Mucosa of rectum (tissue), 2 donors: ENCODE data around the gene TOMM5.
A peak's percentile ranks its signal among the peaks of the same experiment; 100 is the strongest.

Source experiments
- H3K27ac ChIP-seq, 2 donors: one replicate each; pipeline ENCODE4 v1.7.0; 2013; ENCODE audit warnings: inconsistent platforms in 2 of 2, low read depth in 2 of 2, low read length in 2 of 2
- H3K27me3 ChIP-seq, 2 donors: one replicate each; pipeline ENCODE4 v1.7.0; 2013; ENCODE audit warnings: low read length in 2 of 2; ENCODE audit not compliant: control insufficient read depth in 2 of 2, insufficient read depth in 2 of 2
- H3K36me3 ChIP-seq, 2 donors: one replicate each; pipeline ENCODE4 v1.7.0; 2013; ENCODE audit warnings: low read length in 2 of 2; ENCODE audit not compliant: control insufficient read depth in 2 of 2, insufficient read depth in 2 of 2
- H3K4me1 ChIP-seq, 2 donors: one replicate each; pipeline ENCODE4 v1.7.0; 2013; ENCODE audit warnings: low read length in 2 of 2, mild to moderate bottlenecking in 1 of 2; ENCODE audit not compliant: control insufficient read depth in 2 of 2, insufficient read depth in 2 of 2
- H3K4me3 ChIP-seq, 2 donors: one replicate each; pipeline ENCODE4 v1.7.0; 2013; ENCODE audit warnings: low read length in 2 of 2
- H3K9ac ChIP-seq, 2 donors: one replicate each; pipeline ENCODE4 v1.7.0; 2013; ENCODE audit warnings: low read length in 2 of 2, low read depth in 1 of 2, mild to moderate bottlenecking in 1 of 2
- H3K9me3 ChIP-seq, 2 donors: one replicate each; pipeline ENCODE4 v1.7.0; 2013; ENCODE audit warnings: low read length in 2 of 2; ENCODE audit not compliant: control insufficient read depth in 2 of 2
- donor health status: healthy.
- donor health status: Normal muscosa, but diverticular disease.

Gene TOMM5

DNA sequence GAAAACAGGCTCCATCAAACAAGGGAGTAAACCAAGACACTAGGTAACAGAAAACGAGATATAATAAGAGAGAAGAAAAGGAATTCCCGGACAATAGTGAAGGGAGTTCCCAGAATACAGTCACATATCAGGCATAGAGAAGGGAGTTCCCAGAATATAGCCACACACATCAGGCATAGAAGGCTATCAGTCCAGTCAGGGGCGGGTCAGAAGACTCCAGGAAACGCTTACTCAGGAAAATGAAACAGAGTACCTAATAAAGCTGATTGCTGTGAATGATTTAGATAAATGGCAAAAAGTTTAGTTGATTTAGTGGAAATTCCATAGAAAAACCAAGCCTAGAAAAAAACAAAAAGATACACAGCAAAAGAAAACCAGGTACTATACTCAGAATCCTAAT, 4.9 kb downstream of the TOMM5 start:
- Histone ChIP-seq H3K36me3 (peaks cover 33 to 47% of the 10 kb centered on the region in 2 donors), H3K4me1 (peaks cover 15 to 25% of the 10 kb centered on the region in 2 donors), H3K27ac (no peak overlapping the region), H3K9ac (no peak overlapping the region), H3K27me3 (no peaks in the 10 kb centered on the region), H3K9me3 (no peaks in the 10 kb centered on the region), H3K4me3 (no peak overlapping the region)

DNA sequence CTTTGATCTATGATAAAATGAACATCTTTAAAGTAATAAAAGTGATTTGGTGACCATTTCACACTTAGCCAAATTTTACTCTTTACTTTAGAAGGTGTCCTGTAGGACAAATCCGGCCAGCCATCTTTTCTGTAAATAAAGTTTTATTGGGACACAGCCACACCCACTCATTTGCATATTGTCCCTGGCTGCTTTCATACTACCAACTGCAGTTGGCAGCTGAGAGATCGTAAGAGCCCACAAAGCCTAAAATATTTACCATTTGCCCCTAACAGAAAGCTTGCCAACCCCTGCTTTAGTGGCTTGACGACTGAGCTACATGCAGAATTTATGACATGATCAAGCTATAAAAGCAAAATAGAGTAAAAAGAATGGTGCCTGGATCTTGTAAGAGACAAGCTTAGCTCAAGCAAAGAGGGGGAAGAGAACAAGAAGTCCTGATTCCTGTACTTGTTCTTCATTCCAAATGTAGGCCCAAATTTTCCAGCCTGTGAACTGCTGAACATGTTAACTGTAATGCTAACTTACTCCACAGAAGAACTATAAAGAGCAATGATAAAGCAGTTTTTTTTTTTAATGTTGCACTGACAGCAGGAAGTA, 8.8 kb downstream of the TOMM5 start:
- H3K9me3 ChIP-seq = no peaks in the 10 kb centered on the region
- H3K36me3 ChIP-seq = peaks cover 37 to 50% of the 10 kb centered on the region in 2 donors
- H3K4me3 ChIP-seq = no peak overlapping the region
- H3K27me3 ChIP-seq = no peaks in the 10 kb centered on the region
- no peak overlapping the region for H3K9ac ChIP-seq
- H3K27ac ChIP-seq = peak overlapping the region in 1 of 2 donors; percentile 38
- peaks cover 0 to 16% of the 10 kb centered on the region in 2 donors for H3K4me1 ChIP-seq

DNA sequence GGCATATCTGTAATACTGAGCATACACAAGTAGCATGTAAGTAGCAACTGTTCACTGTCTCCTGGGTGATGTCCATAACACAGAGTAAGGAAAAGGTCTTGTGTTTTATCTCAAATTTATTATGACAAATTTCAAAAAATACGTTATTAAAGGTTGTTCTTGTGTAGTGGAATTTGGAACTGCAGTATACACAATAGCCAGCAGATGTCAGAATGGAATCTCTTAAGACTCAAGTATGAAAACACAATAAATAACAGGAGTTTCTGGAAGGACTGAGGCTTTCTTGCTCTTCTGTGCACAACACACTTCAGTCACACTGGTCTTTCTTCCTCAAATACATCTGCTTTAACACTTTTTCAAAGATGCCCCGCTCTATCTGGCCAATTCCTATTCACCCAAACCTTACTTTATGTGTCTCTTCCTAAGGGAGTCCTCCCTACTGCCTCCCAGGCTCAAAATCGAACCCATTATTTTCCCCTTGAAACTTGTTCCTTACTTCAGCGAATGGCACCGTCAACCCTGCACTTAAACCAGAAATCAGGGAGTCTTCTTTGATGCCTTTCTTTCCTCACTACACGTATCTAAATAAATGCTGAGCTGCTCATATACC, 9.7 kb downstream of the TOMM5 start:
- Histone ChIP-seq H3K9me3 (no peaks in the 10 kb centered on the region), H3K4me3 (no peak overlapping the region), H3K4me1 (peaks cover 0 to 14% of the 10 kb centered on the region in 2 donors), H3K36me3 (peaks cover 27 to 40% of the 10 kb centered on the region in 2 donors), H3K27me3 (no peaks in the 10 kb centered on the region), H3K9ac (no peak overlapping the region), H3K27ac (no peak overlapping the region)

DNA sequence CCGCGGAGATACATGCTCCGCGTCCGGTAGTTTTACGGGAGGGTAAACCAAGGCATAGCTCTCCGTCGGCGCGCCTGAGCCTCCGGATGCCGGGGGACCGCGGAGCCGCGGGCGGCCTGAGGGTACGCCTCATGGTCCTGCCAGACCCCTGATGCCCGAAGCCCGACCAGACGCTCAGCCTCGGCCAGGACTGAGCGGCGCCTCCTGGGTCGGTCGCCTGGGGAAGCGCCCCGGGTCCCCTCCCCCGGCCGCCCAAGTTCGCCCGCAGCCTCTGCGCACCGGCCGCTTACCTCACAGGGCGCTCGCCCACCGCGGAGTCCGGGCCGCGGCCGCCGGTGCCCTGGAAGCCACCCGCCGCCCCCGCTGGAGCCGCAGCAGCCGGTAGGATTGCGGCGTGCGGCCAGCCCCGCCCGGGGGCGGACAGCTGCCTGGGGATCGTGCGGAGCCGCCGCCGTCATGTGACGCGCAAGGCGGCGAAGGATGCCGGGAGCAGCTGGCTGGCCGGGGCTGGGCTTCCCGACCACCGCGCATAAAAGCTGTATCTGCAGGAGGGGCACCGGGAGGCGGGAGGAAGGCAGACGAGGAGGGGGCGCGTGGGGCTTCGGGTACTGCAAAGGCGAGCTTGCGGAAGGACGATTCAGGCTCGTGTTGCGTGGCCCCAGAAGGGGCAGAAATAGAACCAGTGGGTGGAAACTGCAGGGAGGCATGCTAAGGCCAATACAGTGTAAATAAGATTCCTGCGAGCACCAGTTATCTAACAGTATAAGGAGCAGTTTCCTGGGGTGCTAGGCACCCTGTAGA, 16.3 kb downstream of the TOMM5 start, which contains the start of gene FBXO10:
TSS of gene FBXO10 (minus strand) at position 460 of the 801 bp plus-strand sequence. CDS start 34,612 bp downstream, outside the sequence.
- Histone ChIP-seq H3K4me3 (peak within 1 kb of the TSS; percentile 82 to 83), H3K9me3 (no peaks in the 10 kb centered on the region), H3K4me1 (peaks cover 13 to 15% of the 10 kb centered on the region in 2 donors), H3K27me3 (no peaks in the 10 kb centered on the region), H3K27ac (peak within 1 kb of the TSS; percentile 69 to 80), H3K9ac (peak within 1 kb of the TSS; percentile 72 to 77), H3K36me3 (peaks cover 0 to 2% of the 10 kb centered on the region in 2 donors)

DNA sequence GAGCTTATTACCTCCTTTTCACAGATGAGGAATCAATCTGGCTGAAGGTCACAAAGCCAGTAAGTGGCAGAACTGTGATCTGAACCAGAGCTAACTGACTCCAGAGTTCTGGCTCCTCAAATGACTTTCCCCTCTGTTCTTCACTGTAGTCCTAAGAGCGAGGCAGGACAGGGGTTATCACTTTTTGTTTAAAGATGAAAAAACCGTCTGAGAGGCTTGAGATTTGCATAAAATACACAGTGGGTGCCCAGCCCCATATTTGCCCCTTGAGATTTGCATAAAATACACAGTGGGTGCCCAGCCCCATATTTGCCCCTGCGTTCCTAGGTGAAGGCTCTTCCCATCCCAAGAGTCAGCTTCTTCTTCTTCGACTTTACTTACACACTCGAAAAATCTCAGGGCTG, 16.9 kb downstream of the TOMM5 start:
- Histone ChIP-seq H3K9me3 (no peaks in the 10 kb centered on the region), H3K9ac (peak overlapping the region; percentile 72 to 77), H3K27me3 (no peaks in the 10 kb centered on the region), H3K4me1 (peaks cover 13 to 15% of the 10 kb centered on the region in 2 donors), H3K4me3 (peak overlapping the region; percentile 82 to 83), H3K36me3 (peaks cover 0 to under 1% of the 10 kb centered on the region in 2 donors), H3K27ac (peak overlapping the region; percentile 69 to 80)

DNA sequence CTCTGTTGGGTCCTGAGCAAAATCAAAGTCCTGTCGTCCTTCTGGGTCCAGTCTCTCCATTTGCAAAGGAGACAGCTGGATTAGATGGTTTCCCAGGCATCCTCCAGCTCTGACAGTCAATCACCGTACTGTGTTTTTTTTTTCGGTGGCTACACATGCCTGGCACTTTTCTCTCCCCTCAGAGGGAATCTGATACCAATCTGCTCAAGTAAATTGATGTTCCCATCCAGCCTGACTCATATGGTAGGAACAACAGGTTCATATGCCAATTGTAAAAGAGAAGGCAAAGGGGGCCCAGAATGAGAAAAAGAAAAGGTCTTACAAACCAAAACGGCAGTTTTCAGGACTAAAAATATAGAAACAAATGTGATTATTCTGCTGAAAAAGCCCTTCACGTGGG, 17.4 kb downstream of the TOMM5 start:
- Histone ChIP-seq H3K4me1 (peaks cover 13 to 15% of the 10 kb centered on the region in 2 donors), H3K27ac (peak overlapping the region in 1 of 2 donors; percentile 80), H3K36me3 (no peaks in the 10 kb centered on the region), H3K27me3 (no peaks in the 10 kb centered on the region), H3K9me3 (no peaks in the 10 kb centered on the region), H3K4me3 (peak overlapping the region in 1 of 2 donors; percentile 83), H3K9ac (peak overlapping the region in 1 of 2 donors; percentile 72)

DNA sequence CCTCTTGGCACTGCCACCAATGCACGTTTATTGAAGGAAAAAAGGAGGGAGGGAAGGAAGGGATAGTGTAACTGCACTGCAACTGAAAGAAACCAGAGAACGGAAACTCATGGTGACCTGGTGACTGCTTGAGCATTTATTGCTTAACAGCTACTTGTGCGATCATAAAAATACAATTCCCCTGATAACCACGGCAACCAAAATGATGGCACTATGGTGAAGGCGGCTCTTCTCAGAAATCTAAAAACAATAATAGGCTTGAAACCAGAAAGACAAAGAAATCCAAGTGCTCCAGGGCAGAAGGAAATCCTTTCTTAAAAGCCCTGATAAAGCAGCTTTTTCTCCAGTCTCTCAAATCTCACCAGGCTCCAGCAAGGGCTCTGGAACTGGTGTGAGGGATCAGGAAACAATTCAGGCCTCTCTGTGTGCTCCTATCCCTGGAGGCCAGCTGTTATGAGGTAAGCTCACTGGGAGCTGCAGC, 18.1 kb downstream of the TOMM5 start:
- Histone ChIP-seq H3K27me3 (no peaks in the 10 kb centered on the region), H3K9me3 (no peaks in the 10 kb centered on the region), H3K27ac (no peak overlapping the region), H3K36me3 (no peaks in the 10 kb centered on the region), H3K9ac (no peak overlapping the region), H3K4me1 (peaks cover 13 to 15% of the 10 kb centered on the region in 2 donors), H3K4me3 (no peak overlapping the region)

DNA sequence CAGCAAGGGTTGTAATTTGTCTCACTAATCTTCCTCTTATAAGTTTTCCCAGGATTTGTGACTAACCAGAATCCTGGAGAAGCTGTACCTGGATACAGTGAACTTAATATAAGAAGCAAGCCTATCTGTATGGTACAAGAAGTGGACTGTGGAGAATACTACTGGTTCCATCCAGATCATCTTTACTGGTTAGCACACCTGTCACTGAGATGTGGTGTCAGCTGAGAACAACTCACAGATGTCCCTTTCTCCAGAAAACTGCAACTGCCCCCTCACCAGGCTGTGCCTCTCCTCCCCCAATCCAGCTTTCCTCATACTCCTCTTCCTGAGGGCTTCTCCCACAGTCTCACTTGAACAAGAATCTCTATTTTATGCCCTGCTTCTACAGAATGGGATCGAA, 21.1 kb downstream of the TOMM5 start:
- Histone ChIP-seq H3K4me1 (peaks cover 9 to 10% of the 10 kb centered on the region in 2 donors), H3K36me3 (no peaks in the 10 kb centered on the region), H3K4me3 (no peak overlapping the region), H3K27ac (no peak overlapping the region), H3K9ac (no peak overlapping the region), H3K9me3 (no peaks in the 10 kb centered on the region), H3K27me3 (no peaks in the 10 kb centered on the region)

DNA sequence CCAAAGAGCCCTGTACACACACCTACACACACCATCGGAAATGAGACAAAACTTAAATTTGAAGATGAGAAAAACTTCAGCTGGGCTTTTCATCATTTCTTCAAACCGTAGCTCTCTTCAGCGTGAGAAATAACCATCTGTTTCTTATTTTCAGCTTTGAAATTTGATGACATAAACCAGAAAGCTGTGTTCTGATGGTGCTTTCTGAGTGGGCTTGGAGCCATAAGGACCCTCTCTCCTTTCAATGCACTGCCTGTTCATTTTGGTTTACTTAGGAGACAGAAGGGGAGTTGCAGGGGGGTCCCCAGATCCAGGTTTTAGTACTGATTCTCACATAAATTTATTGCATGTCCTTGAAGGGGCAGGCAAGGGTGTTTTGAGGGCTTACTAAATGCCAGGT, 25.7 kb downstream of the TOMM5 start:
- no peak overlapping the region for H3K27ac ChIP-seq

More for the DNA sequence above, 25.7 kb downstream of the TOMM5 start:
- no peaks in the 10 kb centered on the region for H3K27me3 ChIP-seq
- H3K36me3 ChIP-seq = peaks cover 0 to 2% of the 10 kb centered on the region in 2 donors
- no peak overlapping the region for H3K4me3 ChIP-seq
- H3K4me1 ChIP-seq = no peaks in the 10 kb centered on the region
- no peak overlapping the region for H3K9ac ChIP-seq
- H3K9me3 ChIP-seq = no peaks in the 10 kb centered on the region
